ENCODE data around the gene CACNA1B.
A peak's percentile ranks its signal among the peaks of the same experiment; 100 is the strongest.
"Not testable (repeated sequence)": the region's sequence is repeated elsewhere in the genome, so short reads cannot be mapped to it uniquely, and the experiment has no call there.

Gene CACNA1B

DNA sequence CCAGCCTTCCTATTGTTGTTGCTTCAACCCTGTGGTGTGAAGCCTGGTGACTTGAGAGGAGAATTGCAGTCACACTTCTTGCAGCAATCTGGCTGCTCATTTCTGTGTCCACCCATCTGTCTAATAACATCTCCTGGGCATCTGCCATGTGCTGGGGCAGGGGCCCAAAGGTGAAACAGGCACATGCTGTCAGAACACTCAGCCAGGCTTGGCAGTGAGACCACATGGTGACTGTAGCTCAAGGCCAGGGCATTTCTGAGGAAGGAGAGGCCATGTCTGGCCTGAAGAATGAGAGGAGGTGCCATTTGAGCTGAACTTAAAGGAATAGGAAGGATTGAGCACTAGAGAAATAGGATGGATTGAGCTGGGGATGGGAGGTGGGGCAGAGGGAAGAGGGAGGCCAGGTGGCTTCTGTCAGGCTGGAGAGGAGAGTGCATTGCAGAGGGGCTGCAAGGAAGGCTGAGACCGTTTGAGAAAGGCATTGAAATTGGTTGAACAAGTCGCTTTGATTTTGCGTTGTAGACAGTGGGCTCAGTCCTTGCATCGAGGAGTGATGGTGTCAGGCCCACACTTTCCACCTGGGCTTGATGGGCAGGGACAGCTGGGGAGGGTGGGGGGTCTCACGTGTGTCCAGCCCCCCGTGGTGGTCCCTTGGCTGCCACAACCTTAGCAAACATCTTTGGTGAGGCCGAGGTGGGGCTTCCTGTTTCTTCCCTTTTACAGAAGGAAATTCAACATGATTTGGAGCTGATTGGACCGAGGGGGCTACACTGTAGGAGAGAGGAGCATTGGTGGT is 222.4 kb downstream of the CACNA1B start:
- DNase-seq (ENCODE audit: low spot score) = peak; percentile 2

DNA sequence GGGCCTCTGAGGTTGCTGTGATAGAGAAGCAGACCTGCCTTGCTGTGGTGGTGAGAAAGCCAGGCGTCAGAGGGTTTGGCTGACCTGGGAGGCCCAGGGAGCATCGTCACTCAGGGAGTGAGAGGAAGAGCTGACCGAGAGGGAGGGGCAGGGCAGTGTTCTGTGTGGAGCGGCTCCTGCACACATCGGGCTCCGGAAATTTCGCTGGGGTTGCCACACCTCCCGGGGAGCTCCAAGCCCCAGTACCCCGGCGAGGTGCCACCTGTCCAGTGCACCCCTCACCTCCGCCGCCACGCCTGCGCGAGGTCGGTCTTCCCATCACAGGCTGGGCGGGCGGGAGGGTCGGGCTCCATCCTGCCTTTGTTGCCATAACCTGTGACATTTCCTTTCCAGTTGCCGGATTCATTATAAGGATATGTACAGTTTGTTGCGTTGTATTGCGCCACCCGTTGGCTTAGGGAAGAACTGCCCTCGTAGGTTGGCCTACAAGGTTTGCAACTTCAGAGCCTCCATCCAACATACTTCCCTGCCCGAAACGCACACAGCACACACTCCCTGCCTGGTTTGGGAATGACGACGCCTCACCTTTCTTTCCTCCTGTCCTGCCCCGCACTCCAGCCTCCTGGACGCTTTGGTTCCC is 223.2 kb downstream of the CACNA1B start:
- DNase-seq (ENCODE audit: low spot score) = peak; percentile 40

DNA sequence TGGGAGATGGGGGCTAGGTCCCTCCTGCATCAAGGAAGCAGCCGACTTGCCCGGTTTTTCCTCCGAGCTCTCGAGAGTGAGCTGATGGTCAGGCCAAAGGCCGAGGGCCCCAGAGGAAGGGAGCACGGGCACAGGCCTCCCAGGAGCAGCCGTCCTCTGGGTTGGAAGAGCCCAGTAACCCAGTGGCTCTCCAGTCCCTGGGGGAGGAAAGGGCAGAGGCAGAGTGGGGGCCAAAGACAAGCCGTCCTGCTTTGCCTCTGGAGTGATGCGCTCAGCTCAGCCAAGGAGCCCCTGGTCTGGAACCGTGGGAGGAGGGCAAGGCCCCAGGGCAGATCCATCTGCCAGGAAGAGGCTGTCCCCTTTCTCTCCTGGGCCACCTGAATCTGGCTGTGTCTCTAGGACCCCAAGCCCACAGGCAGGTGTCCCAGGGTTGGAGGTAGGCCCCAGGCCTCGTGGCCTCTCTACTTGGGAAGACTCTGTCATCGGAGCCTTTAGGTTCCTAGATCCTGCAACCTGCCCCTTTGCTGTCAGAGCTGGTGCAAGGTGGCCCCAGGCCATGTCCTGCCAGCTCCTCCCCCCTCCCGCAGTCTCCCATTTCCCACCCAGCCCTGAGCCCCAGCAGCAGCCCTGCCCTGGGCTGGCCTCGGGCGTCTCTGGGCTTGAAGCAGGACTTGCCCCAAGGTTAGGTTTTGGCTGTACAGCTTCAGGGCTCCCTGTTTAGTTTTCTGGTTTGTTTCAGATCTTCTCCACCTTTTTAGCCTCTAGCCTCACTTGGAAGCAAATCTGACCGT is 224.1 kb downstream of the CACNA1B start:
- peak; percentile 3 for DNase-seq (ENCODE audit: low spot score)

GRCh38 chr9:138102246-138103051 is 224.9 kb downstream of the CACNA1B start:
- DNase-seq (ENCODE audit: low spot score) = no peak

DNA sequence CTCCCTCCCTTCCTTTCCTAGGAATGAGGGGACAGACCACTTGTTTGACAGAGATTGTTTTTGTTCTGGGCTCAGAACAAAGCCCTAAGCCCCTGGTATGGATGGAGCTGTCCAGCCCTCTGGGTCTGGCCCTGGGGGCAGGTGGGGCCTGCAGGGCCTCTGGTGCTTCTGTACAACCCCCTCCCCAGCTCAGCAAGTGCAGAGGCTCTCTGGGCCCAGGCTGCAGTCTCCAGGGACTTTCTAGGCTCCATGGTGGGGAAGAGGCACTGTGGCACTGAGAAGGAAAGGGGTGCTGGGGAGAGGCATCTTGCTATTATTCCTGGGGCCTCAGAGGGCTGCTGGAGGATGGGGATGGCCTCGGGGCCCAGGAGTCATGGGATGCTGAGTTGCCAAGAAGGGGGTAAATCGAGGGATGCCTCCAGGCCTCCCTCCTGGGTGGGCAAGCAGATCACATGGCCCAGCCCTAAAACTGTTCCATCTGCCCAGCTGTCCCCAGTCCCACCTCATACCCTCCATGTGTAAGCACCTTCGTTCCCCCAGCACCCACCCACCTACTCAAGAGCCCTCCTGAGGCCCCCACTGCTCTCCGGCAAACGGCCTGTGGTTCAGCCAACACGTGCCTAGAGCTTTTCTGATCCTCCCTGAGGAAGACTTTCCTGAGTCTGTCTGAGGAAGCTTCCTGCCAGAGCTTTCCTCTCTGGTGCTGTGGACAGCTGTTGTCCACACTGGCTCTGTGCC is 225.7 kb downstream of the CACNA1B start:
- DNase-seq (ENCODE audit: low spot score) = no peak

DNA sequence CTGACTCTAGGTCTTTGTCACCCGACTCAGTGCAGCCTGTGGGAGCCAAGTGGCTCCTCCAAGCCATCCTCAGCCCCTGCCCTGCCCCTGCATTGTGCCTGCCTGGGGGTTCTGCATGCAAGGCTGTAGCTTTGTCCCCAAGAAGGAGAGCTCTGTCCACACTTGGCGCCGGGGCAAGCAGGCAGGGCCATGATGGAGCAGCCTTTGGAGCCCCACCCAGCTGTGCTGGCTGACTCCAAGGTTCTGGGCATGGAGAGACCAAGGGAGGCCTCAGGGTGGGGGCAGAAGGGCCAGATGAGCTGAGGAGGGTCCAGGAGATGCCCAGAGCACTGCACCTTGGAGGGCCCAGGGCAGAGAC is 226.2 kb downstream of the CACNA1B start:
- no peak for DNase-seq (ENCODE audit: low spot score)

DNA sequence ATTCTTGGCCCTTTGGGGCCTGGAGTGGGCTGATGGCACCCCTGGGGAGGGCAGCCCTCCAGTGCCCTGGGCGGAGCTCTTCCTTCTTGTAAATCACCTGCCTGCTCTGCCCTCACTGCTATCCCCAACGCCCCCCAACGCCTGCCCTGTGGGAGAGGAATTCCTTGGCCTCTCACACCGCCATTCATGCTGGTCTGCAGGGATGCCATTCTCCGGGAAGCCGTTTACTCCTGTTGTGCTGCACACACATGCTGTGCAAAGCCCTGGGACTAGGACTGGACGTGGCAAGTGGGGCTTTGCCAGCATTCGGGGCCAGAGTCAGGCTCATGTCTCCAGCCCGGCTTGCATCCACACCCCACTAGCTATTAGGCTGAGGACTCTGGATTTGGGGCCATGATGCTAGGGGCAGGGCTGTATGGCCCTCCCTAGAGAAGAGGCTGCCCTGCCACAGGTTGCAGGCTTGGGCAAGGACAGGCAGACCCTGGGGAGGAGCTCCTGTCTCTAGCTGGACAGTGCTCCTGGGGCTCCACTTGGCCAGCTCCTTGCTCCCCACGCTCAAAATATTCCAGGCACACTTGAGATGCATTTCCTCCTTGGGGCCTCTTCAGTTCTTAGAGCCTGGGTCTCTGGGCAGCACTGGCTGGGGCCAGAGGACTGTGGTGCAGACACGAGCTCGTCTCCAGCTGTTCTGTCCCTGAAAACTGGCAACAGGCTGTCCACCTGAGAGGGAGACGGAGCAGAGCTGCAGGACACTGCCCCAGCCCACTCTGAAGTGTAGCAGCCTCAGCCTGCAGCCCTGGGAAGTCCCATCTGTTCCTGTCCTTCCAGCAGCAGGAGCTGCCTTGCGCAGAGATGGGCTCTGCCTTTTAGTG is 226.9 kb downstream of the CACNA1B start:
- DNase-seq (ENCODE audit: low spot score) = no peak

DNA sequence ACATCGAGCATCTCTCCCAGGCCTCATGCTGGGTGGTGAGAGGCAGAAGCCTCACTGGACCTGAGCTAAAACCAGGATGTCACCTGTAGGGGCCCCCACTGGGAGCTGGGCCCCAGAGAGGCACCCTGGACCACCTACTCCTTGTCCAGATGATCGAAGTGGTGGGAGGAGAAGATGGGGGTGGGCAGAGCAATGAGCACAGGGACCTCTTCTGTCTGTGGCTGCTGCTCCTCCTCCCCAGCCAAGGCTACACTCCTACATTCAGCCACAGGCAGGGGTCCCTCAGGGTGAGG is 227.5 kb downstream of the CACNA1B start:
- DNase-seq (ENCODE audit: low spot score) = no peak

GRCh38 chr9:138105561-138106505 is 228.3 kb downstream of the CACNA1B start:
- no peak for DNase-seq (ENCODE audit: low spot score)

DNA sequence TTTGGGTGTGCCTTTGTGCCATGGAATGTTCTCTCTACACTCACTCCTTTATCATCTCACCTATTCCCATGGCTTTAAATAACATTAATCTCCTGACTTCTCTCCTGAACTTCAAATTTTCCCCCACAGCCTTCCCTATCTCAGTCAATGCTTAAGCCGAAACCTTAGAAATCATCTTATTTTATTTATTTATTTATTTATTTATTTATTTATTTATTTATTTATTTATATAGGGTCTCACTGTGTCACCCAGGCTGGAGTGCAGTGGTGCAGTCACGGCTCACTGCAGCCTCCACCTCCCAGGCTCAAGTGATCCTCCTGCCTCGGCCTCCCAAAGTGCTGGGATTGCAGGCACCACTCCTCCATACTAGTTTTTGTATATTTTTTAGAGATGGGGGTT is 229.5 kb downstream of the CACNA1B start:
- DNase-seq (ENCODE audit: low spot score) = not testable (repeated sequence)

GRCh38 chr9:138111607-138112006 is 234.0 kb downstream of the CACNA1B start:
- no peak for DNase-seq (ENCODE audit: low spot score)

GRCh38 chr9:138112090-138112748 is 234.6 kb downstream of the CACNA1B start:
- DNase-seq (ENCODE audit: low spot score) = no peak

DNA sequence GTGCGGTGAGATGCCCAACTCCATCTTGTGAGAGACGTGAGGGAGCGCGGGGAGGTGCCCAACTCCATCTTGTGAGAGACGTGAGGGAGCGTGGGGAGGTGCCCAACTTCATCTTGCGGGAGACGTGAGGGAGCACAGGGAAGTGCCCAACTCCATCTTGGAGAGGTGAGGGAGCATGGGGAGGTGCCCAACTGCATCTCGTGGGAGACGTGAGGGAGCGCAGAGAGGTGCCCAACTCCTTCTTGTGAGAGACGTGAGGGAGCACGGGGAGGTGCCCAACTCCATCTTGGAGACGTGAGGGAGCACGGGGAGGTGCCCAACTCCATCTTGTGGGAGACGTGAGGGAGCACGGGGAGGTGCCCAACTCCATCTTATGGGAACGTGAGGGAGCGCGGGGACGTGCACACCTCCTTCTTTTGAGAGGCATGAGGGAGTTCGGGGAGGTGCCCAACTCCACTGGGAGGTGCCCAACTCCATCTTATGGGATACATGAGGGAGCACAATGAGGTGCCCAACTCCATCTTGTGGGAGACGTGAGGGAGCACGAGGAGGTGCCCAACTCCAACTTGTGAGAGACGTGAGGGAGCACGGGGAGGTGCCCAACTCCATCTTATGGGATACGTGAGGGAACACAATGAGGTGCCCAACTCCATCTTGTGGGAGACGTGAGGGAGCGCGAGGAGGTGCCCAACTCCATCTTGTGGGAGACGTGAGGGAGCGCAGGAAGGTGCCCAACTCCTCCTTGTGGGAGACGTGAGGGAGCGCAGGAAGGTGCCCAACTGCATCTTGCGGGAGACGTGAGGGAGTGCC is 235.4 kb downstream of the CACNA1B start:
- no peak for DNase-seq (ENCODE audit: low spot score)

DNA sequence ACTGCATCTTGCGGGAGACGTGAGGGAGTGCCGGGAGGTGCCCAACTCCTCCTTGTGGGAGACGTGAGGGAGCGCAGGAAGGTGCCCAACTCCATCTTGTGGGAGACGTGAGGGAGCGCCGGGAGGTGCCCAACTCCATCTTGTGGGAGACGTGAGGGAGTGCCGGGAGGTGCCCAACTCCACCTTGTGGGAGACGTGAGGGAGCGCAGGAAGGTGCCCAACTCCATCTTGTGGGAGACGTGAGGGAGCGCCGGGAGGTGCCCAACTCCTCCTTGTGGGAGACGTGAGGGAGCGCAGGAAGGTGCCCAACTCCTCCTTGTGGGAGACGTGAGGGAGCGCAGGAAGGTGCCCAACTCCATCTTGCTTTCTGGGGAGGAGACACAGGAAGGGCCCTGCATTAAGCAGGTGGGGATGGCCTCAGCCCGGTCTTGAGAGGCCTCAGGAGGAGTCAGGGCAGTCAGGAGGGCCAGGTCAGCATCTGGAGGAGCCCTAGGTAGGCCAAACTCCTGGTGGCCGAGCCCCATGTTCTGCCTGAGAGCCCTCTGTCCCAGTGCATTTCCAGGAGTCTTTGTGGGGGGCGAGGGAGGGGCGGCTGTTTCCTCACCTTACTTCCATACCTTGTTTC is 236.2 kb downstream of the CACNA1B start:
- DNase-seq (ENCODE audit: low spot score) = not testable (repeated sequence)

DNA sequence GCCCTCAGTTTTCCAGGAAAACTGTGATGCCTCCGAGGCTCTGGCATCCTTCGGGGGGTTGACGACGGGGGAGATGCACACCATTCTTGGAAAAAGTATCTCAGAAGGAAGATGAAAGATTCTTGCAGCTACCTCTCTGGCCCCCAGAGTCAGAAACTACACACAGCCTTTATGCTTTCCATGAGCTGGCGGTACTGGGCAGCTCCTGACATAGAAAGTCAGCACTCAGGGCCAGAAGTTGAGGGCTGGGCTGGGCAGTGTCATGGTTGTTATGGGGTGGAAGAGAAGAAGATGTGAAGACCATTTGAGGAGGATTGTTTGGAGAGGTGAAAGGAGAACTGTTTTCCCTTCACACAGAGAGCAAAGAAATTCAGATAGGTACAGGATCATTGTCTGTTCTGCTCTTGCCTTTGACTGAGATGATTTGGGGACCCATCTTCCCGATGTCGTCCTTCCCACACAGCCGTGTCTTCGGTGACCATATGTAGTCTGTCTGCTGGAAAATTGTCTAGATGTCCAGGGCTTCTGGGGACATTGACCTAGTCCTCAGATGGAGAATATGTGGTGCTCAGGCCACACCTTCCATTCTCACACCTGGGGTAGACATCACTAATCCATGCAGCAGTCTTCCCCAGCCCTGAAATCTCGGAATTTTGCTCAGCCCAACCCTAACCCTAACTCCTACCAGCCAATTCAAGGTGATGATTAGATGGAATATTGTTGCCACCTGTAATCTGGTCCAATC is 237.1 kb downstream of the CACNA1B start:
- DNase-seq (ENCODE audit: low spot score) = no peak

- DNase-seq (ENCODE audit: low spot score) = no peak
These were observed 237.9 kb downstream of the CACNA1B start for GRCh38 chr9:138115506-138115905.

DNA sequence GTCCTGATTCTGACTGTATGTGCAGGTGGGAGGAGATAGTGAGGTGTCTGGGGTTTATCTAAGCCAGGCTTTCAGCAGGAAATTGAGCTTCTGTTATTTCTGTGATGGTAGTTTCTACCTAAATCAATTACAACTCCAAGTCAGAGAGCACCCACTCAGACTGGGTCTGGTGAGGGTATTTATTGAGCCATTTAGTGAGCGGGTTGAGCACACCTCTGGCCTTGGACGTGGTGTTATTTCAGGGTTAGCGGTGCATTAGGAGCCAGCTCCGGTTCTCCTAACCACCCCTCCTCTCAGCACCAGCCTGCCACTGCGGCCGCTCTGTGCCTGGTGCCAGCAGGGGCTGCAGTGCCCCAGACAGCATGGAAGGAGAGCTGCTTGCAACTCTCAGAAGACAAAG is 238.9 kb downstream of the CACNA1B start:
- DNase-seq (ENCODE audit: low spot score) = no peak
